ENCODE results near the gene POPDC3.

DNA sequence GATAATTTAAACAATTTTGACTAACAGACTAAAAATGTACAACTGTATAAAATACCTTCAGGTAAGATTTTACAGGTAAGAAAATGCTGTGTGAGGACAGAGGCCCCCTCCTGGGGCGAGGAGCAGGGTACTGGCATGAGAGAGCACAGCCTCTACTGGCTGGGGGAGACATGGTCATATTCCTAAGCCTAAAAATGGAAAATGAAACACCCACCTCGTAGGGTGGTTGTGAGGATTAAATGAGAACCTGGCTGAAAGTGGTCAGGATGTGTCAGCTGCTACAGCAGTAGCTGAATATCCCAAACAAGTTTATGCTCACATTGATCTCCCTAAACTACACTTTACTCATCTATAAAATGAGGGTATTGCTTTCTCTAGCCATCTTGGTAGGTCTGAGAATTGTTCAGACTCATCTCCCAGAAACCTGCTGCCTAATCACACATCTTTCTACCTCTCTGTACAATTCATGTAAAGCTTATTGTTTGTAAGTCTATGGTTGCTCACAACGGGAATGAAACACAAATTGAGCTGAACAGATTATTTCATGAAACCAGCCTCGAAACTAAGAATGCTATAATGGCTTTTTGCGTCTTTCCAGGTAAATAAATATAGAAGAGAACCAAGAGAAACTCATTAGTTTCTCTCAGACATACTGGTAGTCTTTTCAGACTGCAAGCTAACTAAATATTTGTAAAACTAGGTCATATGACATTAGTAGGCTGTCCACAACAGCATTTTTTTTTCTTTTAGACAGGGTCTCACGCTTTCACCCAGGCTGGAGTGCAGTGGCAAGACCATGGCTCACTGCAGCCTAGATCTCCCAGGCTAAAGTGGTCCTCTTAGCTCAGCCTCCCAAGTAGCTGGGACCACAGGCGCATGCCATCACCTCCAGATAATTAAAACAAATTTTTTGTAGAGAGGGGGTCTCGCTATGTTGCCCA, 69.6 kb downstream of the POPDC3 start:
- TF ChIP-seq CTCF (IDR thresholded peaks at IDR 0.05; ENCODE audit: poor library complexity, severe bottlenecking) = no peak
- TF ChIP-seq EZH2 (IDR thresholded peaks at IDR 0.05; ENCODE audit: borderline replicate concordance, insufficient read depth, low read length, poor library complexity, severe bottlenecking) = no peak
- TF ChIP-seq SMC3 (conservative IDR thresholded peaks at IDR 0.05; ENCODE audit: poor library complexity) = no peak
